Adrenal gland (tissue), 5 donors: Measurements from ENCODE around the gene NCK1.

ENCODE experiments used
- CTCF ChIP-seq, 6 experiments: fragments of 450-650 bp in 4 of 6; fragments of 200-600 bp in 2 of 6; sonication (generic) in 1 of 6; IDR thresholded peaks; 1 replicate in 5 of 6; 2 replicates in 1 of 6; pipeline versions ENCODE4 v1.5.1 to v1.8.0; 2016 to 2021; ENCODE audit warnings: antibody characterized with exemption in 6 of 6, mild to moderate bottlenecking in 2 of 6, moderate library complexity in 1 of 6
- POLR2A ChIP-seq, 2 donors: fragments of 450-650 bp; IDR thresholded peaks; one replicate each; pipeline ENCODE4 v1.6.1; 2017; ENCODE audit warnings: antibody characterized with exemption in 2 of 2, mild to moderate bottlenecking in 2 of 2, moderate library complexity in 1 of 2
- donor health status: DM: no; HTN: no; CAD: no.

GRCh38 chr3:136901391-136901790 lies 39.4 kb downstream of the NCK1 start:
- no peak for TF ChIP-seq CTCF (IDR thresholded peaks at IDR 0.05)
- no peak for TF ChIP-seq POLR2A (IDR thresholded peaks at IDR 0.05)
